ENCODE measurements around the gene CAPN14.
A peak's percentile ranks its signal among the peaks of the same experiment; 100 is the strongest.

CAPN14 gene

GRCh38 chr2:31258351-31258750, 41.0 kb upstream of the CAPN14 start:
- Mint-ChIP-seq H3K27me3 (ENCODE audit: low read depth) (no peaks in the 10 kb centered on the region), H3K36me3 (ENCODE audit: low read depth) (peaks cover 5% of the 10 kb centered on the region), H3K27ac (no peak overlapping the region), H3K4me3 (no peak overlapping the region), H3K9me3 (no peaks in the 10 kb centered on the region), H3K4me1 (peaks cover 8% of the 10 kb centered on the region)
- TF ChIP-seq, protein P1, sequence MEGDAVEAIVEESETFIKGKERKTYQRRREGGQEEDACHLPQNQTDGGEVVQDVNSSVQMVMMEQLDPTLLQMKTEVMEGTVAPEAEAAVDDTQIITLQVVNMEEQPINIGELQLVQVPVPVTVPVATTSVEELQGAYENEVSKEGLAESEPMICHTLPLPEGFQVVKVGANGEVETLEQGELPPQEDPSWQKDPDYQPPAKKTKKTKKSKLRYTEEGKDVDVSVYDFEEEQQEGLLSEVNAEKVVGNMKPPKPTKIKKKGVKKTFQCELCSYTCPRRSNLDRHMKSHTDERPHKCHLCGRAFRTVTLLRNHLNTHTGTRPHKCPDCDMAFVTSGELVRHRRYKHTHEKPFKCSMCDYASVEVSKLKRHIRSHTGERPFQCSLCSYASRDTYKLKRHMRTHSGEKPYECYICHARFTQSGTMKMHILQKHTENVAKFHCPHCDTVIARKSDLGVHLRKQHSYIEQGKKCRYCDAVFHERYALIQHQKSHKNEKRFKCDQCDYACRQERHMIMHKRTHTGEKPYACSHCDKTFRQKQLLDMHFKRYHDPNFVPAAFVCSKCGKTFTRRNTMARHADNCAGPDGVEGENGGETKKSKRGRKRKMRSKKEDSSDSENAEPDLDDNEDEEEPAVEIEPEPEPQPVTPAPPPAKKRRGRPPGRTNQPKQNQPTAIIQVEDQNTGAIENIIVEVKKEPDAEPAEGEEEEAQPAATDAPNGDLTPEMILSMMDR (IDR thresholded peaks at IDR 0.05; ENCODE audit: unreplicated experiment in 3 of 3), result no peak

- Mint-ChIP-seq H3K9me3 (no peaks in the 10 kb centered on the region), H3K27me3 (ENCODE audit: low read depth) (no peaks in the 10 kb centered on the region), H3K36me3 (ENCODE audit: low read depth) (peaks cover 5% of the 10 kb centered on the region), H3K4me3 (no peak overlapping the region), H3K27ac (peak overlapping the region in 1 of 3 experiments; percentile 18), H3K4me1 (peaks cover 8% of the 10 kb centered on the region)
- TF ChIP-seq, protein P1 (IDR thresholded peaks at IDR 0.05; ENCODE audit: unreplicated experiment in 3 of 3), result no peak
Measured at GRCh38 chr2:31256611-31257382, 39.5 kb upstream of the CAPN14 start.

DNA sequence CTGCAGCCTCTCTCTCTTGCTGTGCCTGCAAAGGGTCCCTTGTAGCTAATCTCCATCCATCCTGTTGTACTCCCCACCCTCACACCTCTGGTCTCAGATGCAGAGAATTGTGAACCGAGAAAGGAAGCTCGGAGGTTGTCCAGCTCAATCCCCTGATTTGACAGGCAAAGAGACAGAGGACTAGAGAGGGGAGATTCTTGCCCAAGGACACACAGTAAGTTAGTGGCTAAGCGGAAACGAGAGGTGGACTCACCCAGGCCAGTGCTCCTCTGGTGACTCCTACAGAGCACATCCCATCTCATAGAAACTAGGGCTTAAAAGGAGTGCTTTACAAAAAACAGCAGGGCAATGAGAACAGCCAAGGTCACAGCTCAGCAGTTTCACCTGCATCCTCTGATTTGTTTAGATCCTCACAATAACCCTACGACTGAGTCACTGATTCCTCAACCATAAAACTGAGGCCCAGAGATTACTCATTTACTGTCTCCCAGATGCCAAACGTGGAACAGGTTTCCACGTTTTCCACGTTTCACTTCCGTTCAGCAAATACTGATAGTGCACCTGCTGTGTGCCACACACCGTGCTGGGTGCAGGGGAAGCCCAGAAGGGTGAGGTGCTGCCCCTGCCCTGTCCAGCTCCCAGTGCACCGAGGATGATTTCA, 38.7 kb upstream of the CAPN14 start:
- no peaks in the 10 kb centered on the region for H3K27me3 Mint-ChIP-seq (ENCODE audit: low read depth)
- H3K4me1 Mint-ChIP-seq, result peaks cover 8% of the 10 kb centered on the region
- H3K4me3 Mint-ChIP-seq, result no peak overlapping the region
- H3K9me3 Mint-ChIP-seq, result no peaks in the 10 kb centered on the region
- H3K36me3 Mint-ChIP-seq (ENCODE audit: low read depth), result peaks cover under 1% of the 10 kb centered on the region
- H3K27ac Mint-ChIP-seq, result peak overlapping the region in 1 of 3 experiments; percentile 18
- TF ChIP-seq, protein P1 (IDR thresholded peaks at IDR 0.05; ENCODE audit: unreplicated experiment in 3 of 3), result no peak

DNA sequence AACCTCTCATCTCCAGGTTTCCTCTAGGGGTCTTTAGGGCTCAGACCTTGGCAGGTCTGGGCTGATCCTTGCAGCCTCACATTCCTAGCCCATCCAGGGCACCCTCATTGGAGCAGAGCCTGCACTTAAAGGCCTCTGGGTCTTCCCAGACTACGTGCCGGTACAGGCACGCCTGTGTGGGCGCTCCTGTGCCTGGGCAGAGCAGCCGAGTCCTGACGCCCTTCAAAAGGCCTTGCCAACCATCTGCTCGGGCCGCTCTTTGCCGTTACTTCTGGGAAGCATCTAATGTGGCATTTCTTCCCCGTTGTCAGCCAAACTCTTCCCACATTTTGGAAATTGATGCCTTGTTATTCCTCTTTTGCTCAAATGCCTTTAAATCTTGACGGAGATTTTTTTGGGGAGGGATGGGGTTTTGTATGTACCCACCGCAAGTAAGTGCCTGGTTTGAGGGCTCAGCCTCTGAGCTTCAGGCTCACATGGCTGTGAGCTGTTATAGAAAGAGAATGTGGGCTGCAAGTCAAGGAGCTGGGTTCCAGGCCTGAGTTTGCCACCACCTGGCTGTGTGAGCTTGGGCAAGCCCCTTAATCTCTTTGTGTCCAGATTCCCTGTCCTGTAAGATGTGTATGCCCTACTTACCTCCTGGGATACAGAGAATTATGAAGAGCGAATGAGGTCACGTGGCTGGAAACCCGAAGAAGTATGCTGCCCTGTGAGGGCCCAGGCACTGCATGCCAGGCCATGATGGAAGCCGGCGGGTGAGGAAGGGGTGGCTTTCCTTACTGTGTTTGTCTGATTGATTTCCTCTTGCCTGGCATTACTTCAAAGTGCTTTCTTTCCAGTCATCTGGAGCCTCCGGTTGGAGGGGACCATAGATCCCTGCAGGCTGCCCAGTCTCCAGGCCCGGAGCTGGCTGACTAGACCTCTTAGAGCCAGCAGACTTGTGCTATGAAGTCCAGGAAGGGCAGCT, 37.2 kb upstream of the CAPN14 start:
- H3K27ac Mint-ChIP-seq, result peak overlapping the region in 1 of 3 experiments; percentile 25
- no peaks in the 10 kb centered on the region for H3K9me3 Mint-ChIP-seq
- TF ChIP-seq, protein P1 (IDR thresholded peaks at IDR 0.05; ENCODE audit: unreplicated experiment in 3 of 3), result no peak
- no peaks in the 10 kb centered on the region for H3K27me3 Mint-ChIP-seq (ENCODE audit: low read depth)
- H3K4me1 Mint-ChIP-seq, result peaks cover 8% of the 10 kb centered on the region
- no peaks in the 10 kb centered on the region for H3K36me3 Mint-ChIP-seq (ENCODE audit: low read depth)
- H3K4me3 Mint-ChIP-seq, result no peak overlapping the region

- no peak overlapping the region for H3K4me3 Mint-ChIP-seq
- H3K27me3 Mint-ChIP-seq (ENCODE audit: low read depth), result no peaks in the 10 kb centered on the region
- no peaks in the 10 kb centered on the region for H3K36me3 Mint-ChIP-seq (ENCODE audit: low read depth)
- H3K27ac Mint-ChIP-seq, result peak overlapping the region in 1 of 3 experiments; percentile 58
- TF ChIP-seq, protein P1 (IDR thresholded peaks at IDR 0.05; ENCODE audit: unreplicated experiment in 3 of 3), result no peak
- no peaks in the 10 kb centered on the region for H3K9me3 Mint-ChIP-seq
- H3K4me1 Mint-ChIP-seq, result peaks cover 8% of the 10 kb centered on the region
Measured at GRCh38 chr2:31253356-31254131, 36.2 kb upstream of the CAPN14 start.
